HepG2 (cell line): ENCODE data around the gene CAPN15. TPM values are rescaled to one million over a fixed set of nuclear protein-coding genes. Genes with fewer than 3 reads are reported as not detected.
A peak's percentile ranks its signal among the peaks of the same experiment; 100 is the strongest.

Source experiments
- ARNTL ChIP-seq: sonication (generic); formaldehyde crosslinking; IDR thresholded peaks from 2 replicates; pipeline ENCODE4 v1.4.0; 2020; ENCODE audit warnings: mild to moderate bottlenecking, missing genetic modification reagents
- CCDC6 ChIP-seq: sonication (generic); formaldehyde crosslinking; IDR thresholded peaks from 2 replicates; pipeline ENCODE4 v1.8.1; 2022; ENCODE audit warnings: mild to moderate bottlenecking, missing genetic modification reagents, moderate library complexity
- GLI4 ChIP-seq: sonication (generic); formaldehyde crosslinking; IDR thresholded peaks from 2 replicates; pipeline ENCODE4 v1.5.1; 2020; ENCODE audit warnings: missing genetic modification reagents, mild to moderate bottlenecking, moderate library complexity, borderline replicate concordance
- HDAC1 ChIP-seq: sonication (generic); formaldehyde crosslinking; IDR thresholded peaks from 2 replicates; pipeline ENCODE4 v1.5.1; 2020; ENCODE audit warnings: mild to moderate bottlenecking, missing genetic modification reagents
- KMT2A ChIP-seq: sonication (generic); formaldehyde crosslinking; IDR thresholded peaks from 2 replicates; pipeline ENCODE4 v1.4.0; 2020; ENCODE audit warnings: missing genetic modification reagents
- NCOR1 ChIP-seq: fragments of 200-600 bp; sonication (generic); IDR thresholded peaks from 2 replicates; pipeline ENCODE4 v1.7.0; 2017; ENCODE audit warnings: antibody characterized with exemption, low read length, borderline replicate concordance
- NRL ChIP-seq: sonication (generic); formaldehyde crosslinking; IDR thresholded peaks from 2 replicates; pipeline ENCODE4 v1.5.0; 2020; ENCODE audit warnings: missing genetic modification reagents, mild to moderate bottlenecking, moderate library complexity, borderline replicate concordance
- PHB2 ChIP-seq: fragments of 450-650 bp; IDR thresholded peaks from 2 replicates; pipeline ENCODE4 v1.6.1; 2018; ENCODE audit not compliant: partially characterized antibody
- SMAD3 ChIP-seq: sonication (generic); formaldehyde crosslinking; IDR thresholded peaks from 2 replicates; pipeline ENCODE4 v1.4.0; 2020; ENCODE audit warnings: missing genetic modification reagents
- ZNF180 ChIP-seq: sonication (generic); formaldehyde crosslinking; IDR thresholded peaks from 2 replicates; pipeline ENCODE4 v1.4.0; 2020; ENCODE audit warnings: low read depth, missing genetic modification reagents, borderline replicate concordance
- ZNF225 ChIP-seq: sonication (generic); formaldehyde crosslinking; IDR thresholded peaks from 2 replicates; pipeline ENCODE4 v1.4.0; 2020; ENCODE audit warnings: mild to moderate bottlenecking, missing genetic modification reagents
- ZNF335 ChIP-seq: sonication (generic); formaldehyde crosslinking; IDR thresholded peaks from 2 replicates; pipeline ENCODE4 v1.4.0; 2020; ENCODE audit warnings: missing genetic modification reagents
- ZNF350 ChIP-seq: sonication (generic); formaldehyde crosslinking; IDR thresholded peaks from 2 replicates; pipeline ENCODE4 v1.4.0; 2020; ENCODE audit warnings: mild to moderate bottlenecking, low read depth, missing genetic modification reagents, borderline replicate concordance
- polyA plus RNA-seq, 8 experiments: library from polyadenylated mRNA; depleted of rRNA in 3 of 8; stranded (reverse) in 7 of 8; unstranded in 1 of 8; fragments of >200 nt; fragmentation: Illumina TruSeq in 4 of 8; extraction: Trizol in 4 of 8; gene quantifications; 2 replicates each; pipeline versions ENCODE4 v1.2.1 to v1.2.3, GENCODE V29; 2011 to 2016; ENCODE audit warnings: low read depth in 4 of 8, missing spikeins in 1 of 8, mixed read lengths in 1 of 8; ENCODE audit not compliant: insufficient read depth in 1 of 8
- total RNA-seq, 5 experiments: library from RNA; depleted of rRNA; stranded (reverse); fragments of >200 nt; fragmentation: Illumina TruSeq; extraction: Trizol; gene quantifications; 2 replicates each; pipeline ENCODE4 v1.2.3, GENCODE V29; 2016; ENCODE audit warnings: low read depth in 1 of 5
- TF ChIP-seq, protein P1 (sequence below): sonication (generic); formaldehyde crosslinking; IDR thresholded peaks from 2 replicates; pipeline ENCODE4 v1.4.0; 2020; ENCODE audit warnings: missing genetic modification reagents, borderline replicate concordance
- TF ChIP-seq, protein P2 (sequence below): sonication (generic); formaldehyde crosslinking; IDR thresholded peaks from 2 replicates; pipeline ENCODE4 v1.5.1; 2020; ENCODE audit warnings: missing genetic modification reagents, mild to moderate bottlenecking, borderline replicate concordance
- TF ChIP-seq, protein P3 (sequence below): sonication (generic); formaldehyde crosslinking; conservative IDR thresholded peaks from 2 replicates; pipeline ENCODE4 v1.5.0; 2020; ENCODE audit warnings: missing genetic modification reagents
- TF ChIP-seq, protein P4 (sequence below): sonication (generic); formaldehyde crosslinking; IDR thresholded peaks from 2 replicates; pipeline ENCODE4 v1.4.0; 2020; ENCODE audit warnings: mild to moderate bottlenecking, missing genetic modification reagents
- TF ChIP-seq, protein P5 (sequence below): sonication (generic); formaldehyde crosslinking; IDR thresholded peaks from 2 replicates; pipeline ENCODE4 v1.5.0; 2020; ENCODE audit warnings: mild to moderate bottlenecking, missing genetic modification reagents, moderate library complexity

Gene CAPN15
- total and polyA plus RNA-seq, 2 of the 13 experiments (the other 11 are each of a cell fraction or from before 2014, with no cell fraction given): 14.9 to 24.5 TPM

DNA sequence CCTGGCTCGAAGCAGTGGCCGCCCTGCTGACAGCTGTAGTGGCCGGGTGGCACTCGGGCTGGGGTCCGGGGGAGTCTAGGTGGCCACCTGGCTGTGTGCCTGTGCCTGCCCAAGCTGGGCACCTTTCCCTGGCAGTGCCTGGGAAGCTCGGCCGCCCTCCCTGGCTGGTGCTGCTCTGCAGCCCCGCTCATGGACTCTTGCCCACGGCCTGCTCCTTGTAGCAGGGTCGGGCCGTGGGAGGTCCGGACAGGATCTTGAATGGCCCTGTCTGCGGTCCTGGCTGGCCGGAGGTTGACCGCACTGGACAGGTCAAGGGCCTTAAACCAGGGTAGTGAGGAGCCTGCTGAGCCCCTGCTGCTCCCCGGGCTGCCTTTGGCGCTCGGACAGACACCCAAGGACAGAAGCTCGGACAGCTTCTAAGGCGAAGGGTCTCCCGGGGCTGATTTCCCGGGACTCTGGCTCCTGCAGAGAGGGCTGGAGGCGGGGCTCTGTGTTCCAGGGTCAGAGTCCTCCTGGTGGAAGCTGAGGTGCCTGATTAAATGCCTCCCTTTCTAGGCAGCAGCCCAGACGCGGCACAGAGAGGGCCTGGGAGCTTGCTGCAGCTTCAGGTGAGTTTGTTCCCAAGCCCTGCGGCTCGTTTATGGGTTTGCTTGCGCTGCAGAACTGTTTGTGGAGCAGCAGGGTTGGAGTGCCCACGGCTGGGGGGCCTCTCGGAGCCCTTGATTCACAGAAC, 6.0 kb downstream of the CAPN15 start (continued):
- TF ChIP-seq, protein P1, sequence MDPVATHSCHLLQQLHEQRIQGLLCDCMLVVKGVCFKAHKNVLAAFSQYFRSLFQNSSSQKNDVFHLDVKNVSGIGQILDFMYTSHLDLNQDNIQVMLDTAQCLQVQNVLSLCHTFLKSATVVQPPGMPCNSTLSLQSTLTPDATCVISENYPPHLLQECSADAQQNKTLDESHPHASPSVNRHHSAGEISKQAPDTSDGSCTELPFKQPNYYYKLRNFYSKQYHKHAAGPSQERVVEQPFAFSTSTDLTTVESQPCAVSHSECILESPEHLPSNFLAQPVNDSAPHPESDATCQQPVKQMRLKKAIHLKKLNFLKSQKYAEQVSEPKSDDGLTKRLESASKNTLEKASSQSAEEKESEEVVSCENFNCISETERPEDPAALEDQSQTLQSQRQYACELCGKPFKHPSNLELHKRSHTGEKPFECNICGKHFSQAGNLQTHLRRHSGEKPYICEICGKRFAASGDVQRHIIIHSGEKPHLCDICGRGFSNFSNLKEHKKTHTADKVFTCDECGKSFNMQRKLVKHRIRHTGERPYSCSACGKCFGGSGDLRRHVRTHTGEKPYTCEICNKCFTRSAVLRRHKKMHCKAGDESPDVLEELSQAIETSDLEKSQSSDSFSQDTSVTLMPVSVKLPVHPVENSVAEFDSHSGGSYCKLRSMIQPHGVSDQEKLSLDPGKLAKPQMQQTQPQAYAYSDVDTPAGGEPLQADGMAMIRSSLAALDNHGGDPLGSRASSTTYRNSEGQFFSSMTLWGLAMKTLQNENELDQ (CRISPR knock-in tag): no peak
- peak; percentile 91; the same call in 1 of the 2 replicates for TF ChIP-seq ZNF180 (CRISPR knock-in tag)
- TF ChIP-seq, protein P2, sequence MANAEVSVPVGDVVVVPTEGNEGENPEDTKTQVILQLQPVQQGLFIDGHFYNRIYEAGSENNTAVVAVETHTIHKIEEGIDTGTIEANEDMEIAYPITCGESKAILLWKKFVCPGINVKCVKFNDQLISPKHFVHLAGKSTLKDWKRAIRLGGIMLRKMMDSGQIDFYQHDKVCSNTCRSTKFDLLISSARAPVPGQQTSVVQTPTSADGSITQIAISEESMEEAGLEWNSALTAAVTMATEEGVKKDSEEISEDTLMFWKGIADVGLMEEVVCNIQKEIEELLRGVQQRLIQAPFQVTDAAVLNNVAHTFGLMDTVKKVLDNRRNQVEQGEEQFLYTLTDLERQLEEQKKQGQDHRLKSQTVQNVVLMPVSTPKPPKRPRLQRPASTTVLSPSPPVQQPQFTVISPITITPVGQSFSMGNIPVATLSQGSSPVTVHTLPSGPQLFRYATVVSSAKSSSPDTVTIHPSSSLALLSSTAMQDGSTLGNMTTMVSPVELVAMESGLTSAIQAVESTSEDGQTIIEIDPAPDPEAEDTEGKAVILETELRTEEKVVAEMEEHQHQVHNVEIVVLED (CRISPR knock-in tag): peak; percentile 47; the same call in 1 of the 2 replicates
- 0 out of 2 replicates have a peak, but pooled peaks have one; percentile 23 for TF ChIP-seq GLI4 (CRISPR knock-in tag)
- 0 out of 2 replicates have a peak, but pooled peaks have one; percentile 42 for TF ChIP-seq SMAD3
- TF ChIP-seq, protein P3, sequence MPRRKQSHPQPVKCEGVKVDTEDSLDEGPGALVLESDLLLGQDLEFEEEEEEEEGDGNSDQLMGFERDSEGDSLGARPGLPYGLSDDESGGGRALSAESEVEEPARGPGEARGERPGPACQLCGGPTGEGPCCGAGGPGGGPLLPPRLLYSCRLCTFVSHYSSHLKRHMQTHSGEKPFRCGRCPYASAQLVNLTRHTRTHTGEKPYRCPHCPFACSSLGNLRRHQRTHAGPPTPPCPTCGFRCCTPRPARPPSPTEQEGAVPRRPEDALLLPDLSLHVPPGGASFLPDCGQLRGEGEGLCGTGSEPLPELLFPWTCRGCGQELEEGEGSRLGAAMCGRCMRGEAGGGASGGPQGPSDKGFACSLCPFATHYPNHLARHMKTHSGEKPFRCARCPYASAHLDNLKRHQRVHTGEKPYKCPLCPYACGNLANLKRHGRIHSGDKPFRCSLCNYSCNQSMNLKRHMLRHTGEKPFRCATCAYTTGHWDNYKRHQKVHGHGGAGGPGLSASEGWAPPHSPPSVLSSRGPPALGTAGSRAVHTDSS (CRISPR knock-in tag): peak; percentile 74; the same call in 1 of the 2 replicates
- peak; percentile 30; the same call in 1 of the 2 replicates for TF ChIP-seq NCOR1
- TF ChIP-seq, protein P4, sequence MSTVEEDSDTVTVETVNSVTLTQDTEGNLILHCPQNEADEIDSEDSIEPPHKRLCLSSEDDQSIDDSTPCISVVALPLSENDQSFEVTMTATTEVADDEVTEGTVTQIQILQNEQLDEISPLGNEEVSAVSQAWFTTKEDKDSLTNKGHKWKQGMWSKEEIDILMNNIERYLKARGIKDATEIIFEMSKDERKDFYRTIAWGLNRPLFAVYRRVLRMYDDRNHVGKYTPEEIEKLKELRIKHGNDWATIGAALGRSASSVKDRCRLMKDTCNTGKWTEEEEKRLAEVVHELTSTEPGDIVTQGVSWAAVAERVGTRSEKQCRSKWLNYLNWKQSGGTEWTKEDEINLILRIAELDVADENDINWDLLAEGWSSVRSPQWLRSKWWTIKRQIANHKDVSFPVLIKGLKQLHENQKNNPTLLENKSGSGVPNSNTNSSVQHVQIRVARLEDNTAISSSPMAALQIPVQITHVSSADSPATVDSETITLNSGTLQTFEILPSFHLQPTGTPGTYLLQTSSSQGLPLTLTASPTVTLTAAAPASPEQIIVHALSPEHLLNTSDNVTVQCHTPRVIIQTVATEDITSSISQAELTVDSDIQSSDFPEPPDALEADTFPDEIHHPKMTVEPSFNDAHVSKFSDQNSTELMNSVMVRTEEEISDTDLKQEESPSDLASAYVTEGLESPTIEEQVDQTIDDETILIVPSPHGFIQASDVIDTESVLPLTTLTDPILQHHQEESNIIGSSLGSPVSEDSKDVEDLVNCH (CRISPR knock-in tag): no peak
- TF ChIP-seq, protein P5, sequence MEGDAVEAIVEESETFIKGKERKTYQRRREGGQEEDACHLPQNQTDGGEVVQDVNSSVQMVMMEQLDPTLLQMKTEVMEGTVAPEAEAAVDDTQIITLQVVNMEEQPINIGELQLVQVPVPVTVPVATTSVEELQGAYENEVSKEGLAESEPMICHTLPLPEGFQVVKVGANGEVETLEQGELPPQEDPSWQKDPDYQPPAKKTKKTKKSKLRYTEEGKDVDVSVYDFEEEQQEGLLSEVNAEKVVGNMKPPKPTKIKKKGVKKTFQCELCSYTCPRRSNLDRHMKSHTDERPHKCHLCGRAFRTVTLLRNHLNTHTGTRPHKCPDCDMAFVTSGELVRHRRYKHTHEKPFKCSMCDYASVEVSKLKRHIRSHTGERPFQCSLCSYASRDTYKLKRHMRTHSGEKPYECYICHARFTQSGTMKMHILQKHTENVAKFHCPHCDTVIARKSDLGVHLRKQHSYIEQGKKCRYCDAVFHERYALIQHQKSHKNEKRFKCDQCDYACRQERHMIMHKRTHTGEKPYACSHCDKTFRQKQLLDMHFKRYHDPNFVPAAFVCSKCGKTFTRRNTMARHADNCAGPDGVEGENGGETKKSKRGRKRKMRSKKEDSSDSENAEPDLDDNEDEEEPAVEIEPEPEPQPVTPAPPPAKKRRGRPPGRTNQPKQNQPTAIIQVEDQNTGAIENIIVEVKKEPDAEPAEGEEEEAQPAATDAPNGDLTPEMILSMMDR (CRISPR knock-in tag): peak; percentile 33; the same call in 1 of the 2 replicates
- 0 out of 2 replicates have a peak, but pooled peaks have one; percentile 16 for TF ChIP-seq ZNF225 (CRISPR knock-in tag)
- TF ChIP-seq KMT2A (CRISPR knock-in tag): 0 out of 2 replicates have a peak, but pooled peaks have one; percentile 55
- 0 out of 2 replicates have a peak, but pooled peaks have one; percentile 26 for TF ChIP-seq ARNTL (CRISPR knock-in tag)
- TF ChIP-seq HDAC1 (CRISPR knock-in tag): peak; percentile 77
- TF ChIP-seq ZNF335 (CRISPR knock-in tag): peak; percentile 80
- peak; percentile 61; the same call in 1 of the 2 replicates for TF ChIP-seq ZNF350 (CRISPR knock-in tag)
- 0 out of 2 replicates have a peak, but pooled peaks have one; percentile 59 for TF ChIP-seq CCDC6
- 0 out of 2 replicates have a peak, but pooled peaks have one; percentile 61 for TF ChIP-seq NRL (CRISPR knock-in tag)
- no peak for TF ChIP-seq PHB2
